Spinal cord (tissue), 10 donors: ENCODE results near the gene SYNPR. TPM values are rescaled to one million over a fixed set of nuclear protein-coding genes. Genes with fewer than 3 reads are reported as not detected.

Experiments used
- DNase-seq, 6 donors: peaks; one replicate each; pipeline versions ENCODE4 v3.0.0 to v3.0.0-alpha.2; 2013 to 2015; ENCODE audit warnings: low spot score in 6 of 6, low read depth in 4 of 6
- H3K27ac ChIP-seq: one replicate; pipeline ENCODE4 v1.5.1; 2013; ENCODE audit warnings: low read depth, low read length, control low read depth
- H3K27me3 ChIP-seq: one replicate; pipeline ENCODE4 v1.6.1; 2013; ENCODE audit warnings: low read length; ENCODE audit not compliant: control insufficient read depth, insufficient read depth
- H3K36me3 ChIP-seq: one replicate; pipeline ENCODE4 v1.6.1; 2013; ENCODE audit warnings: low read length; ENCODE audit not compliant: control insufficient read depth, insufficient read depth
- H3K4me1 ChIP-seq: one replicate; pipeline ENCODE4 v1.6.1; 2013; ENCODE audit warnings: low read length; ENCODE audit not compliant: control insufficient read depth, insufficient read depth
- H3K4me3 ChIP-seq: one replicate; pipeline ENCODE4 v1.5.1; 2013; ENCODE audit warnings: low read depth, low read length, control low read depth
- H3K9me3 ChIP-seq: one replicate; pipeline ENCODE4 v1.6.1; 2013; ENCODE audit warnings: low read length; ENCODE audit not compliant: control insufficient read depth, insufficient read depth
- WGBS: methylation state at CpG from one replicate; pipeline ENCODE4 v1.1.5; 2013; ENCODE audit warnings: missing lambda C conversion rate; ENCODE audit not compliant: insufficient coverage; 5-methylcytosine and 5-hydroxymethylcytosine counted together
- polyA plus RNA-seq, 2 donors: library from polyadenylated mRNA; unstranded; fragments of 120-200 nt; gene quantifications; one replicate each; pipeline ENCODE4 v1.2.1, GENCODE V29; 2013; ENCODE audit not compliant: insufficient read length in 2 of 2
- total RNA-seq, 2 donors: library from RNA; depleted of rRNA in 1 of 2; stranded (reverse); fragments of 120-200 nt in 1 of 2; fragments of >200 nt in 1 of 2; gene quantifications; one replicate each; pipeline versions ENCODE4 v1.2.3 to v1.2.4, GENCODE V29; 2013 to 2014
- donor health status: healthy.

The SYNPR gene
- total and polyA plus RNA-seq, 4 donors, result 9.9 to 83.5 (median 63.8) TPM

DNA sequence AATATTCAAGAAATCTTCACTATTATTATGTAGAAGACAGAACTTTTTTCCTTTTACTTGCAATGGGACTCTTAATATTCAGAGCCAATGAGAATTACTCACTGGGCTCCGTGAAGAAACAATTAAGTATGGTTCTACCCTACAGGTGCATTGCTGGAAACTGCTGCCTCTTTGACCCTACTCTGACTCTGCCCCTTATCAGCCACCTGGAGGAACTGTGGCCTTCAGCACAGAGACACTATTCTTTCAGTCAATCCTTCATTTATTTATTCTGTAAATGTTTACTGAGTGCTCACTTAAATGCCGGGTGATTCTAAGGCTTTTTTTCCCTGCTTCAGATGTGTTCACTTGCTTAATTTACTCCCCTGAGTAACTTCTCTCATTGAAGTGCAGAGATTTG, 163.2 kb downstream of the SYNPR start:
- Histone ChIP-seq H3K27me3 (no peaks in the 10 kb centered on the region), H3K4me3 (no peak overlapping the region), H3K36me3 (no peaks in the 10 kb centered on the region), H3K27ac (no peak overlapping the region), H3K9me3 (no peaks in the 10 kb centered on the region), H3K4me1 (no peaks in the 10 kb centered on the region)
- WGBS, result no CpG with 5 or more reads among the region's 2 CpGs
- no peak for DNase-seq

DNA sequence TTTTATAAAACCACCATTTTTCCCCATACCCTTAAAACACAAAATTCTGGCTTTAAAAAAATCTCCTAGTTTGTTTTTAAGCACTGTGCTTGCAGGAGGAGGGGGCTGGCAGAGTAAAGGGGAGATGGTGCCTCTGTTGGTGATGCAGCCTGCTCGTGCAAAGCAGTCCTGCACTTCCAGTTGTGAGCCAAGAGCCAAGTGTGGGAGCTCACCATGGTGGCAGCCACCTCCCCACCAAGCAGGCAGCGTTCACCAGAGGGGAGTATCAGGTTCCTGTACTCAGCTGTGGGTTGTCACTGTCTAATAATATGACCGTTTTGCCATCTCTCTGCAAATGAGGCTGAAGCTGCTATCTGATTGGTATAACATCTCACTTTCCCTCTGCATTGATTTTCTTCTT, 164.8 kb downstream of the SYNPR start:
- Histone ChIP-seq H3K4me1 (no peaks in the 10 kb centered on the region), H3K36me3 (no peaks in the 10 kb centered on the region), H3K27me3 (no peaks in the 10 kb centered on the region), H3K9me3 (no peaks in the 10 kb centered on the region), H3K4me3 (no peak overlapping the region), H3K27ac (no peak overlapping the region)
- WGBS, result no CpG with 5 or more reads among the region's 3 CpGs
- peak in 2 of 6 donors; percentile 20 to 62 for DNase-seq

DNA sequence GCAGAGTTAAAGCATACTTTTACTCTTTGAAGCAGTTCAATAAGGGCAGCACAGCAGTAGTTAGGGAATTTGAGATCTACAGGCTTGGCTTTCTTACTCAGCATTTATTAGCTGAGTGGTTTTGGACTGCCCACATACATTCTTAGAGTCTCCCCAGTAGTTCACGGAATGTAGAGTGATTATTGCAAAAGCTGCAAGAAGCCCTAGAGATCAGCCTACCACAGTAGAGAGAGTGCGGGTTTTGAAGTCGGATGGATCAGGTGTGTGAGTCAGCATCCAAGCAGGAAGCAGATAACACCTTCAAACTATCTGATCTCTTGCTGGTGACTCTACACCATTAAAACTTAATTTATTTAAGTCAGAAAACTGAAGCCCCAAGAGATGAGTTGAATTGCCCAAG, 171.9 kb downstream of the SYNPR start:
- Histone ChIP-seq H3K27me3 (no peaks in the 10 kb centered on the region), H3K4me1 (no peaks in the 10 kb centered on the region), H3K36me3 (no peaks in the 10 kb centered on the region), H3K27ac (no peak overlapping the region), H3K9me3 (no peaks in the 10 kb centered on the region), H3K4me3 (no peak overlapping the region)
- DNase-seq, result no peak
- no CpG with 5 or more reads among the region's 3 CpGs for WGBS

DNA sequence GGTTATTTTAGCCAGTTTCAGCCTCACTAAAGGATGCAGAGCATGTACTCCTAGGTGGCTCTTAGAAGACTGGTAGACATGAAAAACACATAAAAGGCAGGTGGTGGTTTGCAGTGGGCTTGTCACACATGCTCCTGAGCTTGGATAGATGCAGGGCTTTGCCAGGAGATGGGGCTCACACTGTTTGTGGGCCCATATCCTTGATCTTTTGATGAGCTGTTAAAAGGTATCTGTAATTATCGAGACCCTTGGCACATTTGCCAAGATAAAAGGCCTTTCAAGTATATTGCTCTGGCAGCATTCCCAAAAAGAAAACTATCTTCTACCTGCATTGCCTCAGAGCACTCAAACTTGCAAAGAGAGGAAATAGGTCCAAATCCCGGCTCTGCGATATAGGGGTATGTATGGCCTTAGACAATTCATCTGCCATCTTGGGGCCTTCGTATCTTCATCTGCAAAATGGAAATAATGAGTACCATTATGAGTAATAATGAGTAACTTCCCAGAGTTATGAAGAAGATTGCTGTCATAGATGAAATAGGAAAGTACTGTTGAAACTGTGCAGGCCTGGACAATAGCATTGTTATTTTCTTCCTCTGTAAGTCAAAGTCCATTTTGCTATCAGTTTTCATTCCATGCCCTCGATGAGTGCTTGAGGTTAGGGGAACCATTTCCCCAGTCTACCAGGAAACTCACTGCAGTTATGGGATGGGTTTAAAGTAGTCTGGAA, 172.7 kb downstream of the SYNPR start:
- DNase-seq, result peak in 1 of 6 donors; percentile 53
- Histone ChIP-seq H3K9me3 (no peaks in the 10 kb centered on the region), H3K4me1 (no peaks in the 10 kb centered on the region), H3K27me3 (no peaks in the 10 kb centered on the region), H3K4me3 (no peak overlapping the region), H3K27ac (no peak overlapping the region), H3K36me3 (no peaks in the 10 kb centered on the region)
- 100% methylated on average over 2 of the region's 5 CpGs for WGBS

DNA sequence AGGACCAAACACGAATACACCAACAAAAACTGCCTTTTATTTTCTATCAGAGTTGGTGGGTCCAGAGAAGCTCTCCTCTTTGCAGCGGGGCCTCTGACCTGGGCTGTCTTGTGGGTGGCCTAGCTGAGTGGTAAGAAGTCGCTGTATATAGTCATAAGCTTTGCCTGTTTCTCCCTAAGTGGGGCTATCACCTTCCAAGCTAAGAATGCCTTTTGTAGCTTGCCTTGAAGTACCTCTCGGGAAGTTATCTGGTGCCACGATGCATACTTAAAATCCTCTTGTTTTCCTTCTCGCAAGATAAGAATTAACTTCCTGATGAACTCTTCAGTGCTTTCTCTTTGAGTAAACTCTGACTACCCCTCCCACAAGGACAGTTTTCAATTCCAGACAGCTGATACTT, 178.8 kb downstream of the SYNPR start:
- Histone ChIP-seq H3K9me3 (no peaks in the 10 kb centered on the region), H3K36me3 (no peaks in the 10 kb centered on the region), H3K4me3 (no peak overlapping the region), H3K4me1 (no peaks in the 10 kb centered on the region), H3K27ac (no peak overlapping the region), H3K27me3 (no peaks in the 10 kb centered on the region)
- WGBS, result 89% methylated on average over 4 of the region's 6 CpGs
- DNase-seq, result no peak

DNA sequence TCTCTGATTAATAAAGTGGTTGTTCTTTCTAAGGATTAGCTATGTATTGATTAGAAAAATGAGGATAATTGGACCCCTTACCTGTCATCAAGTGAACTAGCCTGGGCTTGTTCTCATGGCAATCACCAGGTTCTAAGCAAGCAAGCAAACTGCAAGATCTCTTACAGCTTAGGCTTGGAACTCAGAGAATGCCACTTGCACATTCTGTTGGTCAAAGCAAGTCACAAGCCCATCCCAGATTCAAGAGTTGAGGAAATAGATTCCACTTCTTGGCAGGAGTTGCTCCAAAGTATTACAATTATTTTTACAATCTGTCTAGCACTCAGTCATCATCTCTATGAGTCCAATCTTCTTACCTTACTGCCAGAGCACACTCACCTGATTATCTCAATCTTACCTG, 180.3 kb downstream of the SYNPR start:
- Histone ChIP-seq H3K9me3 (no peaks in the 10 kb centered on the region), H3K4me3 (no peak overlapping the region), H3K4me1 (no peaks in the 10 kb centered on the region), H3K27me3 (no peaks in the 10 kb centered on the region), H3K27ac (no peak overlapping the region), H3K36me3 (no peaks in the 10 kb centered on the region)
- DNase-seq, result no peak

DNA sequence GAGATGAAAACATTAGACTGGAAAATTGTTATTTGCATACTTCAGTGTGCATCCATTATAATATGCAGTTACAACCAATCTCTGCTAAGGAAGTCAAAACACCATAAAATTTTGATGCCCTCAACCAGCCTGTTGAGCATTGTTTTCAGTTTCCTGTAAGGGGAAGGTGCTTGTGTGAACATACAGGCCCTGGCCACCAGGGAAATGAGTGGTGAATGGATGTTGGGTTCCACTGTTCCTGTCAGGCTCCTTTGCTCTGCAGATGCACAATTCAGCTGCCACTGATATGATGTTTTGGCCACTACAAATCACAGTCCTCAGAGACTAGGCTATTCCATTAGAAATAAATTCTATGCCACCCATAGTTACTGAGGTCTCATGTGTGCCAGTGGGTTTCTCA, 184.6 kb downstream of the SYNPR start:
- Histone ChIP-seq H3K4me1 (no peaks in the 10 kb centered on the region), H3K36me3 (no peaks in the 10 kb centered on the region), H3K9me3 (no peaks in the 10 kb centered on the region), H3K27me3 (no peaks in the 10 kb centered on the region), H3K4me3 (no peak overlapping the region), H3K27ac (no peak overlapping the region)
- DNase-seq, result no peak

DNA sequence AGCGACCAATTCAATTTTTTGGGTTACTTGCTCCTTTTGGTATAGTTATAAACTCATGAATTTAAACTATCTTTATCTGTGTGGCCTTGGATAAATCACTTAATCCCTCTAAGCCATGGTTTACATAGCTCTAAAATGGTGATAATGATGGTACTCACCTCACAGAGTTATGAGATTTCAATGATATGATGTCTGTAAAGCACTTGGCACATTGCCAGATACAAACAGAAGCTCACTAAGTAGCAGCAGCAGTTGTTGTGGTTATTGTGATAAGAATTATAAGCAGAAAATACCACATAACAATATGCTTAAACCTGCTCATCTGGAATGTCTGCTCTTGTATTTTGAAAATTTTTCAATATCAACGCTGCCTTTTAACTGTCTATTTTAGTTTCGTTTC, 189.3 kb downstream of the SYNPR start:
- peak in 1 of 6 donors; percentile 59 for DNase-seq
- H3K27ac ChIP-seq, result no peak overlapping the region
- no peaks in the 10 kb centered on the region for H3K27me3 ChIP-seq
- no peaks in the 10 kb centered on the region for H3K4me1 ChIP-seq
- H3K36me3 ChIP-seq, result no peaks in the 10 kb centered on the region
- H3K9me3 ChIP-seq, result no peaks in the 10 kb centered on the region
- WGBS, result no CpG with 5 or more reads among the region's 3 CpGs
- no peak overlapping the region for H3K4me3 ChIP-seq

DNA sequence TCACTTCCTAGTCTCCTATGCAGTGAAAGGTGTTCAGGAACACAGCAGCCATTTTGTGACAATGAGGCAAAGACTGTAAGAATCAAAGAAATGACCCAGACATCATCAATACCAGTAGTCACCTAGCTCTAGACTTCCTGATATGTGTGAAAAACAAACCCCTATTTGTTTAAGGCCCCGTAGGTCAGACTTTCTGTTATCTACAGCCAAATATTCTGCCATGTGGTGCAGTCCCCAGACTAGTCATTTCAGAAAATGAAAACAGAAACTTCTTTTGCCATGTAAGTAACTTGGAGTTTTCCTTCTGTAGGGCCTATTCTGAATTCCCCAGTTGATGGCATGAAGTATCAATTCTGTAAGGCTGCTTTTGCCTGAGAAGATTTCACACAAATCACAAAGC, 192.6 kb downstream of the SYNPR start:
- no peaks in the 10 kb centered on the region for H3K36me3 ChIP-seq
- no peaks in the 10 kb centered on the region for H3K9me3 ChIP-seq
- no peak overlapping the region for H3K27ac ChIP-seq
- H3K27me3 ChIP-seq, result no peaks in the 10 kb centered on the region
- no CpG with 5 or more reads among the region's 1 CpG for WGBS
- no peak overlapping the region for H3K4me3 ChIP-seq
- H3K4me1 ChIP-seq, result no peaks in the 10 kb centered on the region
- no peak for DNase-seq

DNA sequence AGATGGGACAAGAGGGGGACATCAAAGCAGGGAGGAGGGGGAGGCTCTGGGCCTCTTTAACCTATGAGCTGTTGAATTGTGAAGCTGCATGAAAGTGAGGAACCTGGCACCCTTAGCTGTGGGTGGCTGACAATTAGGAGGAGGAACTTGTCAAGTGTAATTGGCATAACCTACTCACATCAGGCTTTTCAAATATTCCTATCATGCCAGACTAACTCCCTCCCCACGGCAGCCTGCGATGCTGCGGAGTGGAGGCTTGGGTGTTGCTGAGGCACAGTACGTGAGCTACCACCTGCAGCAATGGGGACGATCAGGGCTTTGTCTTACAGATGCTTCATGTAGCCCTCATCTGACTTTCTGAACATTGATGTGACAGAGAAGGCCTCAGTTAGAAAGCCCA, 193.7 kb downstream of the SYNPR start:
- no peak overlapping the region for H3K4me3 ChIP-seq
- no peaks in the 10 kb centered on the region for H3K9me3 ChIP-seq
- no peaks in the 10 kb centered on the region for H3K36me3 ChIP-seq
- WGBS, result 85% methylated on average over 5 of the region's 5 CpGs
- DNase-seq, result peak in 1 of 6 donors; percentile 75
- H3K27ac ChIP-seq, result no peak overlapping the region
- H3K4me1 ChIP-seq, result no peaks in the 10 kb centered on the region
- no peaks in the 10 kb centered on the region for H3K27me3 ChIP-seq
